Adipose tissue (tissue), 3 donors: Measurements from ENCODE around the gene CSF3R. TPM values are rescaled to one million over a fixed set of nuclear protein-coding genes. Genes with fewer than 3 reads are reported as not detected.
"Not testable (repeated sequence)": the region's sequence is repeated elsewhere in the genome, so short reads cannot be mapped to it uniquely, and the experiment has no call there.

Source experiments
- H3K27ac ChIP-seq: one replicate; pipeline ENCODE4 v1.5.1; 2013; ENCODE audit warnings: low read depth, low read length
- WGBS, 3 donors: extraction: QIAGEN DNeasy Blood & Tissue Kit; methylation state at CpG; one replicate each; pipeline ENCODE4 v1.1.7; 2013; 5-methylcytosine and 5-hydroxymethylcytosine counted together
- polyA plus RNA-seq, 3 donors: library from polyadenylated mRNA; stranded (reverse); fragments of 200-250 nt; gene quantifications; one replicate each; pipeline ENCODE4 v1.2.3, GENCODE V29; 2013
- donor health status: healthy with polysubstance abuse.
- donor health status: Bipolar disorder and iron deficiency.
- donor health status: healthy.

The CSF3R gene
- polyA plus RNA-seq, 3 donors, result 2.6 to 74.0 (median 36.2) TPM

- 47 to 79% (median 57%) methylated on average over 10 of the region's 10 CpGs for WGBS, 3 donors
- H3K27ac ChIP-seq, result not testable (repeated sequence)
These were observed 6.7 kb upstream of the CSF3R start for GRCh38 chr1:36489258-36490051.

DNA sequence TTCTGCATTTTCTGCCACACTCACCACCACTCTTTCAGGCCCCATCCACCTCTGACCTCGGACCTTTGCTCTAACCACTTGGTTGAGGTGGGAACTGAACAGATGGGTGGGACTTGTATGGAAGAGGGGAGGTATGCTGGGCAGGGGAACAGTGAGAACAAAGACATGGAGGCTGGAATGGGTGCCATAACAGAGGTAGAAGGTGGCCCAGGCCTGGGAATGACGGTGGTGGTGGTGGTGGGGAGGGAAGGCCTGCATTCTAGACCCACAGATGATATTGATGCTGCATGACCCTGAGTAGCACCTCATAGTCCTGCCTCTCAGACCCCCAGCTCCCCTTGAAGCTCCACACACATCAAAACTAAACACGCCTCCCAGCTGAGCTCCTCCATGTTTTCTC, 5.2 kb upstream of the CSF3R start:
- H3K27ac ChIP-seq, result no peak overlapping the region
- 77 to 87% (median 78%) methylated on average over 3 of the region's 3 CpGs for WGBS, 3 donors

GRCh38 chr1:36487336-36487725, 4.6 kb upstream of the CSF3R start:
- 83 to 91% (median 91%) methylated on average over 9 of the region's 9 CpGs for WGBS, 3 donors
- H3K27ac ChIP-seq, result not testable (repeated sequence)

GRCh38 chr1:36486439-36487335, 4.0 kb upstream of the CSF3R start:
- WGBS, 3 donors, result 34 to 40% (median 39%) methylated on average over 17 of the region's 17 CpGs
- peak overlapping the region; percentile 28 for H3K27ac ChIP-seq

DNA sequence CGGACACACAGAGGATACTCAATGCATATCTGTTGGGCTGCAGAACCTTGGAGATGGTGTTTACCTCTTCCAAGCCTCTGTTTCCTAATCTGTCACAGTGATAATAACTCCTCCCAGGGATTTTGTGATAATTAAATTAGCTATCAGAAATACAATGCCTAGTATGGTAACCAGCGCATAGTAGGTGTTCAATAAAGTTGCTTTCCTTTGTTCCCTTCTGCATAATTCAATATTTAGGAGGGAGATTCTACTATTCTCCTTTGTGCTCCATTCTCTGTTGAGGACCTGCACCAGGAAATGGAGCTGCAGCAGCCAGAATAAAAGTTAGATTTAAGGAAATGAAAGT, 3.4 kb upstream of the CSF3R start:
- H3K27ac ChIP-seq, result peak overlapping the region; percentile 77
- WGBS, 3 donors, result 88 to 95% (median 89%) methylated on average over 2 of the region's 2 CpGs

DNA sequence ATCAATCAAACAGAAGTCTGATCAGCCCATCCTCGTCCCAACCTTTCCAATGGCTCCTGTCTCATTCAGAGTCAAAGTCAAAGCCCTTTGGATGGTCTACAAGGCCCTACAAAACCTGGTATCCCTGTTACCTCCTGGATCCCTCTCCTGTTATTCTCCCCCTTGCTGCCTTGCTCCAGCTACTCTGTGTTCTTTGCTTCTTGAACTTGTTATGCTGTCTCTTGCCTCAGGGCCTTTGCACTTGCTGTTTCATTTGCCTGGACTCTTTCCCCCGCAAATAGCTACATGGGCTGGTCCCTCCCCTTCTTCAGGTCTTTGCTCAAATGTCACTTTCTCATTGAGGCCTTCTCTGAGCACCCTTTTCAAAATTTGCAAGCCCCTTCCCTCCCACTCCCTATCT, 1.4 kb upstream of the CSF3R start:
- no peak overlapping the region for H3K27ac ChIP-seq
- 87 to 88% (median 87%) methylated on average over 2 of the region's 2 CpGs for WGBS, 3 donors

DNA sequence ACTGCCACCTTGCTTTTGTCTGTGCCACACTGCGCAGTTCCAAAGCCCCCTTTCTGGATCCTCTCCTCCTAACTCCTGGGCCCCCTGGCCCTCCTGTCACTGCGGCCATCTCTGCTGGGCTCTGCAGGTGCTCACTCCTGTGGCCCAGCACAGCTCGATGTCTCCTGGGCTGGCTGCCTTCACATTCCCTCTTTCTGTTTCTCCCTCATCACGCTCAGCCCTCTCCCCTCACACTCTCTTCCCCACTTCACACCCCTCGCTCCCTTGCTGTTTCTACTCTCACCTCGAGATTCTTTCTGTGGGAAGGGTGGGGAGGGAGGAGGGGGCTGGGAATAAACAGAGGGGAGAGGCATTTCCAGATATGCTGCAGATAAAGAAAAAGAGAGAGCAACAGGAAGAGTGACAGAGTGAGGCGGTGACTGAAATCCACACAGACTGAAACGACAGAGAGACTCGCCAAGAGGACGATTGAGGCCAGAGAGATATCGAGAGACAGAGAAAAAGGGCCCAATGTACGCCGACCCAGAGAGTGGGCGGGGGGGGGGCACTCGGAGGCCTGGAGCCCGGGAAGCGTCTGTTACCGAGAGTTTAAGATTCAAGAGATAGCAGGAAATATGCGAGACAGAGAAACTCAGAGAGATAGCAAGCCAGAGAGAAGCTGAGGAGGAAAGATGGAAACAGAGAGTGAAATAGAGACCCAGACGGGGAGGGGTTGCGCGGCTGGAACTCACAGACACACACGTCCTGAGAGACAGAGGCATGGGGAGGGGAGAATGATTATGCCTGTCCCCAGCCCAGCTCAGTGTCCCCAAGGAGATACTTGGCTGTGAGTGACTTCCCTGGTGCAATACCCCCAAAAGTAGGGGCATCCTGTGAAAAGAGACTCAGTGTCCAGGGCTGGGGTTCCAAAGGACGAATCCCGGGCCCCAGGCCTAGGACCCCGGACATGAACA, 666 bp downstream of the CSF3R start:
- H3K27ac ChIP-seq, result no peak overlapping the region
- WGBS, 3 donors, result 20 to 40% (median 23%) methylated on average over 26 of the region's 26 CpGs

- WGBS, 3 donors, result 71 to 81% (median 77%) methylated on average over 6 of the region's 6 CpGs
These were observed 1.6 kb downstream of the CSF3R start for GRCh38 chr1:36481091-36481490.

DNA sequence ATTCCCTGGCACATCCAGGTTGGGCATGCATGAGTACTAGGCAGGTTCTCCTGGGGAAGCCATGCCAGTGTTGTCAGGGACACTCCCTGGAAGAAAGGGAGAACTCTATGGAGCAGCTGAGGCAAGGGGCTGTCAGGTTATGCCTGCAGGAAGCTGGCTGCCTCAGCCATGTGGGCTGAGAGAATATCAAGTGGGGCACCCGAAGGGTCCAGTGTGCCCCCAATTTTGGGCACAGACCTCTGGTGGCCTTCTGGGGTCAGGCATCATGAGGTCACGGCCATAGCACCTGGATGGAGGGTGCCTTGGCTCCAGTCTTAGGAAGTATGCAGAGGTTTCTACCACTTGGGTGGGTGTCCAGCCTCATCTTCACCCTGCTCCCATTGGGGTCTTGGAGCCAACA, 2.6 kb downstream of the CSF3R start:
- 71 to 92% (median 92%) methylated on average over 2 of the region's 2 CpGs for WGBS, 3 donors
- H3K27ac ChIP-seq, result no peak overlapping the region

More at GRCh38 chr1:36481091-36481490, 1.6 kb downstream of the CSF3R start:
- no peak overlapping the region for H3K27ac ChIP-seq

- 48 to 77% (median 63%) methylated on average over 2 of the region's 2 CpGs for WGBS, 3 donors
- no peak overlapping the region for H3K27ac ChIP-seq
These were observed 3.1 kb downstream of the CSF3R start for GRCh38 chr1:36479505-36480051.

- WGBS, 3 donors, result 84 to 90% (median 90%) methylated on average over 13 of the region's 13 CpGs
- H3K27ac ChIP-seq, result not testable (repeated sequence)
These were observed 5.1 kb downstream of the CSF3R start for GRCh38 chr1:36477615-36478014.

DNA sequence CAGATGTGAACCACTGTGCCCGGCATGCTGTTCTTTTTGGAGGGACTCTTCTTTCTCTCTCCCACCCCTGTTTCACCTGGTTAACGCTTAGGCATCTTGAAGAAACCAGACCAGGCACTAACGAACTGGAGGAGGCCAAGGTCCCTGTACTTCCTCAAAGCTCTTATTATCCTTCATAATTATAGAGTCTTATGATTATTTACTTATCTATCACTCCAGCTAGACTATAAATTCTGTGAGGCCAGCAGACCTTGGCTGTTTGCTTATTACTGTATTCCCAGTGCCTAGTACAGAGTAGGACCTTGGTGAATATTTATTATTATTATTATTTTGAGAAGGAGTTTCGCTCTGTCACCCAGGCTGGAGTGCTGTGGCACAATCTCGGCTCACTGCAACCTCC, 5.8 kb downstream of the CSF3R start:
- 75 to 85% (median 80%) methylated on average over 5 of the region's 5 CpGs for WGBS, 3 donors
- H3K27ac ChIP-seq, result no peak overlapping the region

GRCh38 chr1:36475910-36476604, 6.7 kb downstream of the CSF3R start:
- no peak overlapping the region for H3K27ac ChIP-seq
- 77 to 87% (median 87%) methylated on average over 7 of the region's 7 CpGs for WGBS, 3 donors

- WGBS, 3 donors, result 74 to 82% (median 82%) methylated on average over 9 of the region's 9 CpGs
- no peak overlapping the region for H3K27ac ChIP-seq
These were observed 7.4 kb downstream of the CSF3R start for GRCh38 chr1:36475341-36475740.

DNA sequence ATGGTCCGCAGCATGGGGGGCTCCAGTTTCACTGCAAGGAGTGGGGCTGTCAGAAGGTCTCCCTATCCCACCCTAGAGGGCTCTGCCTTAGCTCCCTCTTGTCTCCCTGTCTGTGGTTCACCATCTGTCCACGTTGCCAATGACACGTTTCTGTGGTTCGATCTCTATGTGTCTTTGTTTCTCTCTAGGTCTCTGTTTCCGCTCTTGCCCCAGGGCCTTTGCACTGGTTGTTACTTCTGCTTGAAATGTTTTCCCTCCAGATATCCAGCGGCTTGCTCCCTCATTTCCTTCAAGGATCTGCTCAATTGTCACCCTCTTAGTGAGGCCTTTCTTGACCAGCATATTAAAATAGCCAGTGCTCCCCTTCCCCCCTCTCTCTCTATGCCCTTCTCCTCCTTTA, 10.1 kb downstream of the CSF3R start:
- H3K27ac ChIP-seq, result no peak overlapping the region
- WGBS, 3 donors, result 85 to 88% (median 87%) methylated on average over 6 of the region's 6 CpGs

GRCh38 chr1:36471830-36472641, 10.7 kb downstream of the CSF3R start:
- H3K27ac ChIP-seq, result no peak overlapping the region
- WGBS, 3 donors, result 64 to 72% (median 71%) methylated on average over 22 of the region's 22 CpGs

- WGBS, 3 donors, result 82 to 94% (median 92%) methylated on average over 2 of the region's 2 CpGs
These were observed 13.6 kb downstream of the CSF3R start for GRCh38 chr1:36469163-36469562.

More at GRCh38 chr1:36469163-36469562, 13.6 kb downstream of the CSF3R start:
- no peak overlapping the region for H3K27ac ChIP-seq
